Esophagus muscularis mucosa (tissue), 3 donors: ENCODE measurements around the gene ABCC8.

Experiments used
- CTCF ChIP-seq, 3 experiments: fragments of 200-600 bp in 2 of 3; fragments of 450-650 bp in 1 of 3; sonication (generic) in 2 of 3; IDR thresholded peaks; one replicate each; pipeline ENCODE4 v1.5.1; 2017 to 2019; ENCODE audit warnings: antibody characterized with exemption in 3 of 3, mild to moderate bottlenecking in 2 of 3, moderate library complexity in 1 of 3
- POLR2AphosphoS5 ChIP-seq, 2 donors: sonication (generic); formaldehyde crosslinking; IDR thresholded peaks; one replicate each; pipeline ENCODE4 v1.6.1; 2017; ENCODE audit warnings: antibody characterized with exemption in 2 of 2

GRCh38 chr11:17518366-17518765, 41.7 kb upstream of the ABCC8 start:
- no peak for TF ChIP-seq CTCF (IDR thresholded peaks at IDR 0.05)
- no peak for TF ChIP-seq POLR2AphosphoS5 (IDR thresholded peaks at IDR 0.05)
